Kidney tubule cell (primary cell): ENCODE results near the gene GALM.
"Not testable (repeated sequence)": the region's sequence is repeated elsewhere in the genome, so short reads cannot be mapped to it uniquely, and the experiment has no call there.

Experiments used
- DNase-seq: peaks from one replicate; pipeline ENCODE4 v3.0.0-alpha.2; 2018; ENCODE audit warnings: low spot score

Gene GALM

DNA sequence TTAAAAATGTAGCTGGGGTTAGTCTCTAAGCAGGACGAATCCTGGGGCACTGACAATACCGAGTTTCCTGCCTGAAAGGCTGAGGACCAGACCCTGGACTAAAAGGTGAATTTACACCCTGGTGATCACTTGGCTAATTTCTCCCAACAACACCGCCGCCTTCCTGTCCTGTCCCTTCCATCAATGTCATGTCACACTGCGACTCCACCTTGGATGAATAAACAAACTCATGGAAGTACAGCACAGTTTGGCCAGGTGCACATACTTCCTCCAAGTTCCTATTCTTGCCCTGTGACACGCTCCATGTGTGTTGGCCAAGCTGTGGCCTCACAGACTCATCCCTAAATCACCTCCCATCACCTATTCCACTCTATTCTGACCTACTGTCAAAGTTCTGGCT, 15.9 kb upstream of the GALM start:
- no peak for DNase-seq

DNA sequence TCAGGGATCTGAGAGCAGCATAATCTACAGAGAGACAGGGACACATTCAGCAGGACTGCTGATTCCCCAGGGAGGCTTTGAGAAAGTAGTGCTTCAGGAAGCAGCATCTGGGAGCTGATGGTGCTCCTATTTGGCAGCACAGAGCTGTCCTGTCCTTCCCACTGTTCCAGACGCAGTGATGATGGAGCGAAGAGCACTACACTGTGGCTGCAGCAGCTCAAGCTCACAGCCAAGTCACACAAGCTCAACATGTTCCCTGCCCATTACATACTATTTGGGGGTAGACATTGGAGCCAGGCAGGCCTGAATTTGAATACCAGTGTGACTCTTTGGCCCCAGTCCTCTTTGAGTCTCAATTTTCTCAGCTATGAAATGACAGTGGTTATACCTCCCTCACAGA, 15.2 kb upstream of the GALM start:
- DNase-seq: no peak

DNA sequence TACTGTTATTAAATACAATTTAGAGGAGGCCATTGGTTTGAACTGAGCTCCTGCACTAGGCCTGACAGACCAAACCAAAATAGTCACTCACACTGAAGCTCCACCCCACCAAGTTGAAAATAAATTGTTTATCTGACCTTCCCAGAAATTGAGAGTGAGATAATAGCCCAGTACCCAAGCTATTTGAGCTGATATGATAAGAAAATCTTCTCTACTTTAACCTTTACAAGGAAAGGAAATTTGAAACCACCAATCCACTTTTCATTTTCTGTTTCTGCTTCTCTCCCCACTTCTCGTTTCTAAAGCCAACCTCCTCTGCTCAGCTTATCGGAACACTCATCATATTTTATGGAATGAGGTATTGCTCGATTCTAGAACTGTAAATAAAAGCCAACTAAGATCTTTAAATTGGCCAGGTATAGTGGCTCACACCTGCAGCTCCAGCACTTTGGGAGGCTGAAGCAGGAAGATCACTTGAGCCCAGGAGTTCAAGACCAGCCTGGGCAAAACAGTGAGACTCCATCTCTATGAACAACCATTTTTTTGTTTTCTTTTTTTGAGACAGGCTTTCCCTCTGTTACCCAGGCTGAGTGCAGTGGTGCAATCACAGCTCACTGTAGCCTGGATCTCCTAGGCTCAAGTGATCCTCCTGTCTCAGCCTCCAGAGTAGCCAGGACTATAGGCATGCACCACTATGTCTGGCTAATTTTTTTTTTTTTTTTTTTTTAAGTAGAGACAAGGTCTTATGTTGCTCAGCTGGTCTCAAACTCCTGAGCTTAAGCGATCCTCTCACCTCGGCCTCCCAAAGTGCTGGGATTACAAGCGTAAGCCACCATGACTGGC, 13.3 kb upstream of the GALM start:
- DNase-seq: no peak

DNA sequence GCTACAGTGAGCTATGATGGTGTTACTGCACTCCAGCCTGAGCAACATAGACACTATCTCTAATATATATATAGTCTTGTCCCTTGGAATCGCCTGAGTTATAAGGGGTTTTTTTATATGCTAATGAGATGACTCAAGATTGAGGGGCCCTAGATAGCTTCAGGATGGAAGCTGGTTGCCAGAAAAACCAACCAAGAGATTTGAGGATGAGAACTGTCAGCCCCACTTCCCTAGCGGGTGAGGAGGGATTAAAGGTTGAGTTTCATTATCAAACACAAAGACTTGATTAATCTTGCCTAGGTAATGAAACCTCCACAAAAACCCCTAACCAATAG, 12.6 kb upstream of the GALM start:
- no peak for DNase-seq

DNA sequence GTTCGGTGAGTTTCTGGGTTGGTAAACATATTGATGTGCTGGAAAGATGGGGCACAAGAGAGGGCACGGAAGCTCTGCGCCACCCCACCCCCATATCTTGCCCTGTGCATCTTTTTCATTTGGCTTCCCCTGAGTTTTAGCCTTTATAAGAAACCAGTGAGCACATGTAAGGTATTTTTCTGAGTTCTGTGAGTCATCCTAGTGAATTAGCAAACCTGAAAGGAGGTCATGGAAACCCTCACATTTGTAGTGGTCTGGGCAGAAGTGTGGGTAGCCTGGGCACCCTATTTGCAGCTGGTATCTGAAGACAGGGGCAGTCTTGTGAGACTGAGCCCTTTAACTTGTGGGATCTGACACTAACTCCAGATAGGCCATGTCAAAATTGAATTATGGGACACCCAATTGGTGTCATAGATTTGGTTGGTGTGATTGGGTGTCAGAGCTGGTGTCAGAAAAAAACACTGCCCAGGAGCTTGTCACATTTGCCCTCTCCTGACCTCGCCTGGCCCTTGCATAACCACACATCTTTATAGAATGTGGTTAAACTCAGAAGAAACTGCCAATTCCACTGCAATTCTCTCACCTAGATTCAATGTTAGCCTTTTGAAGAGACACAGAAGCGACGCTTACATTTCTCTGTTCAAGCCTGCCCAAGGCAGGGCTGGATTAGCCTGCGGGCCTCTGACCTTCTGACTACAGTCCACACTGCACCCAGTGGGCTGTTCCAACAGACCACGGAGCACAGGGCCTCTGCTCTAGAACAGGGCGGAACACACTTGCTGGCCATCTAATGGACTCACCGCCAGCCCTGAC, 12.0 kb upstream of the GALM start:
- no peak for DNase-seq

DNA sequence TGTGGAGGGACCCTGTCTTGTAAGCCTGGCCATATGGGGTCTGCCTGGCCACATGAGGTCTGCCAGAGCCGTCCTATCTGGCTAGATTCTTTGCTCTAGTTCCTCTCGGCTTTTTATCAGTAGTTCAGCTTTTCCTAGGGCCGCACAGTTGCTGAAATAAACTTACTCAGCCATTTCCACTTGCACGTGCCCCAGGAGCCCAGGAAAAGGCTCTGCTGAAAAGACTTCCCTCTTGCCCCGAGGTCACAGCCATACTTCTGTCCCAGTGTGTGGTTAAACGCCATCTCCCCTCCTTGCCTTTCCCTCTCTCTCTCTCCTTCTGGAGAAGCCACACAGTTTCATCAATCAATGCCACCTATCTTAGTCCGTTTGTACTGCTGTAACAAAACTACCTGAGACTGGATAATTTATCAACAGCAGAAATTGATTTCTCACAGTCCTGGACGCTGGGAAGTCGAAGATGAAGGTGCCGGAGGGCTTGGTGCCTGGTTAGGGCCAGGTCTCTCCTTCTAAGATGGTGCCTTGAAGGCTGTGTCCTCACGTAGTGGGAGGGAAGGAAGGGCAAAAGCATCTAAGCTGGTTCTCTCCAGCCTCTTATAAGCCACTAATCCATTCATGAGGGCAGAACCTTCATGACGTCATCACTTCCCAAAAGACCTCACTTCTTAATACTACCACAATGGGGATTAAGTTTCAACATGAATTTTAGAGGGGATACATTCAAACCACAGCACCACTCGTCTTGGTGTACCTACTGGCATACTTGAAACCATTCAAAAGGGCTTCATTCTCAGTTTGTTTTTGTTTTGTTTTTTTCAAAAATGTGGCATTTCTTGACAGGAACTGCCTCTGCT, 11.2 kb upstream of the GALM start:
- DNase-seq: no peak

DNA sequence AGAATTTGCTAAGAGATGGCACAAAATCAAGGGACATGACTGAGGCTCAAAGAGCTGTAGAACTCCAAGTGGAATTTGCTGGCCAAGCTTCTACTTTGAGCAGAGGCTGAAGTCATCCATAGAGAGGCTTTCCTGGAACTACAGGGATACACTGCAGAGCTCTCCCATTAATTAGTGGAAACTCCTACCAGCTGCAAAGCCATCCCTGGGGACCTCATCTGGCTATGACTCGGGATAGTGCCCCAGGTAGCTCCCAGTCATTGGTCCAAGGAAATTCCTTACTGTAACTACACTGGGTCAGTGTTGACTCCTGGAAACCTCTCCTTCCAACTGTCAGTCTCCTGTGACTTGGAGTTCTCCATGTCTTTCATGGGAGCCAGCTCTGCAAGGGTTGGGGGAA, 10.5 kb upstream of the GALM start:
- DNase-seq: no peak

DNA sequence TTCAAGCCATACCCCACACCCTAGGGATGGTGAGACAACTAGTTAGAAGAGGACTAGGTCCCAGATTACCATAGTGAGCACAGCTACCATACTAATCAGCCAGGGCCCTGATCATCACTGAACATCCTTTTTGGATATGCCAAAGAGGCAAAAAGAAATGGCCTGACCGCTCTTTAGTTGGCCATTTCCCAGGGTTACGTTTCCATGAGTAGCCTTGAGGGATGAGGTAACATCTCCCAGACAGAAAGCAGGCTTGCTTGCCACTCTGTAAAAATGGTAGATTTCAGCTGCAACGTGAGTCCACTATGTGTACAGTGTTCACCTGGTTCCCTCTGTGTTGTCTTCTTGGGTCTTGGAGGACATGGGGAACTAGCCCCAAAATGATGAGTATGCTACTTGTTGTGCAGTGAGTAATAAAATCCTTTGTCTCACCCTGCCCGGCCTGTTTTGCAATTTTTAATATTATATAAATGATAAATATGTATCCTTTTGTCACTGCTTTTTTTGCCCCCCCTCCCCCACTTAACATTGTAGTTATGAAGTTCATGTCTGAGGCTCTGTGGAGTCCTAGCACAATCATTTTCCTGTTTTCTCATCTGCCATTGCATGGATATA, 8.9 kb upstream of the GALM start:
- no peak for DNase-seq

DNA sequence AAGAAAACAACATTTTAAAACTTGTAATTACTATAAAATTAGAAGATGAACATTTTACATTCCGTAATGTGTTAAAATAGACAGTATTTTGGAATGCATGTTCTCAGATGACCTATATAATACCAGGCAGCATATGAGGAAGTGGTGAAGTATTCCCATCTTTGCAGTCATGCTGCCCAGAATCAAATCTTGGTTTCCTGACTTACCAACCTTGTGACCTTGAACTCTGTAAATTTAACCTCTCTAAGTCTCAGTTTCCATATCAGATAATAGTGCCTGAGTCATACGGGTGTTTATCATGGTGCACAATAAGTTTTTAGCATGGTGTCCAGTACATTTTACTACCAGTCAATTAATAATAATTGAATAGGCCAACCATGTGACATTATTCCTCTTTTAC, 7.3 kb upstream of the GALM start:
- no peak for DNase-seq

DNA sequence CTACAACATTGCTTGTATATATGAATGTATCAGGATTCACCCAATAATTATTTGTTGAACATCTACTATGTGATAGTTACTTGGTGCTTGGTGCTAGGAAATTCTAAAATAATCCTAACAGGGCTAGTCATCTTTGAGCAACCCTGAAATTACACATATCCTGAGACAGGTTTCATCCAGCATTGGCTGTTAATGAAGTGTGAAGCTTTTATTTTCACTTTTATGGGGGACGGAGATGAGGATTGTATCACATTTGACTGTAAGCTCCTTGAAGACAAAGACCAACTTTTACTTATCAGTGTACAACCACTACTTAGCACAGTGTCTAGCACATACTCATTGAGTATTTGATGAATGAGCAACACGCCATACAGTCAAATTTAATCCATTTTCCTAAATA, 6.8 kb upstream of the GALM start:
- no peak for DNase-seq

DNA sequence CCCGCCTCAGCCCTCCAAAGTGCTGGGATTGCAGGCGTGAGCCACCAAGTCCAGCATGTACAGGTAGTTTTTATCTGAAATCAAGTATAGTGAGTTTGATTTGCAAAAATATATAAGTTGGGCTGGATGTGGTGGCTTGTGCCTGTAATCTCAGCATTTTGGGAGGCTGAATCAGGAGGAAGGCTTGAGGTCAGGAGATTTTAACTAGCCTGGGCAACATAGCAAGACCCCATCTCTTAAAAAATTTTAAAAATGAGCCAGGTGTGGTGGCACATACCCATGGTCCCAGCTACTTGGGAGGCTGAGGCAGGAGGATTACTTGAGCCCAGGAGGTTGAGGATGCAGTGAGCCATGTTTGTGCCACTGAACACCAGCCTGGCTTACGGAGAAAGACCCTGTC, 5.6 kb upstream of the GALM start:
- no peak for DNase-seq

DNA sequence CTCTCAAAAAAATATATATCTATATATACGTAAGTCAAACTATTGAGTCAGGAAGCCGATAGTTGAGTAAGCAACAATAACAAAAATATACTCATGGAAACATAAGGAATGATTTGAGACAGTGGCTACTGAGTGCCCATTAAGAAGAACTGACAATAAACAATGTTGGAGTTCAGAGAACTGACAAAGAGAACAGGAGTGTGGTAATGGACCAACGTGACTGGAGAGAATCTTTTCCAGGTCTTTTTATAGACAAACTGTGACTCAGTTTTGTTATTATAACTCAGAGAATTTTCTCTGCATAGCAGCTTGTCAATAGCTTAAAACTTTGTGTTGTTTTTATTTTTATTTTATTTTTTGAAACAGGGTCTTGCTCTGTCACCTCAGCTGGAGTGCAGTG, 4.6 kb upstream of the GALM start:
- no peak for DNase-seq

DNA sequence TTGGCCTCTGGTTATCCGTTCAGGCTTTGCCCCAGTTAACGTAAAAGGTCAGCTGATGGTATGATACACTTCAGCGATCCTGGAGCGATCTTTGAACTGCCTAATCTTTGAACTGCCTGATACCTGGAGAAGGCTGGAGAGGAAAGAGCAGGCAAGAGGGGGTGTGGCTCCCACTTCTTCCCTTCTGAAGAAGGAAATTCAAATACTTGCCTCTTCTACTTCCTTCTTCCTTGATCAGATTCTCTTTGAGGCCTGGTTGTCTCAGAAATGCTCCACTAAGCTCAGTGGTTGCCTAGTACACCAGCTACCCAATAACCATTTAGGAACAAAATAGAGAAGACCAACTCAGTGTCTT, 619 bp downstream of the GALM start:
- peak; percentile 53 for DNase-seq

DNA sequence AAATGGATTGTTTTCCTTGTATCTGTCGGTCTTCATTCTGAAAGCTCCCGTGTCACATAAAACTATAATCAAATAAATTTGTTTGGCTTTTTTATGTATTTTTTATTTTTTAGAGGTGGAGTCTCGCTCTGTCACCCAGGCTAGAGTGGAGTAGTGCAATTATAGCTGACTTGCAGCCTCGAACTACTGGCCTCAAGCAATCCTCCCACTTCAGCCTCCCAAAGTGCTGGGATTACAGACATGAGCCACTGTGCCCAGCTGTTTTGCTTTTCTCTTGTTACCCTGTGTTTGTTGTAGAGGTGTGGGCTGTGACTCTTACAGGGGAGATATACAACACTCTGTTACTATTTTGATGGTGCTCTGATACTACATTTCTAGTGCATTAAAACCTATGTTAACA, 2.2 kb downstream of the GALM start:
- DNase-seq: no peak

DNA sequence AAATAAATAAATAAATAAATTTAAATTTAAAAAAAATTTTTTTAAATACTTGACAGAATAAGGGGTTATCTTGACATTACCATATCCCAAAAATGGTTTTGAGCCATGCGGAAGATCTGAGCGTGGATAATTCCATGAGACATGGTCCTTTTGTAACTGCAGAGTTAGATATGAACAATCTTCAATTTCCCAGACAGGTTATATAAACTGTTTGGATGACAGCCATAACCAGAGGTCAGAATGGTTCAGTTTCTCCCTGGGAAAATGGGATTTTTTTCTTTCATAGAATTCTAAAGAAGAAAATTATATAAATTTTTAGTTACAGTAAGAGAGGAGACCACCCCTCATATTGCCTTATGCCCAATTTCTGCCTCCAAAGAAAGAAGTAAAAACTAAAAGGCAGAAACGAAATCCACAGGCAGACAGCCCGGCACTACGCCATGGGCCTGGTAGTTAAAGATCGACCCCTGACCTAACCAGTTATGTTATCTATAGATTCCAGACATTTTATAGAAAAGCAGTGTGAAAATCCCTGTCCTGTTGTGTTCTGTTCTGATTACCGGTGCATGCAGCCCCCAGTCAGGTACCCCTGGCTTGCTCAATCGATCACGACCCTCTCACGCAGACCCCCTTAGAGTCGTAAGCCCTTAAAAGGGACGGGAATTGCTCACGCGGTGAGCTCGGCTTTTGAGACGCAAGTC, 3.0 kb downstream of the GALM start:
- no peak for DNase-seq

DNA sequence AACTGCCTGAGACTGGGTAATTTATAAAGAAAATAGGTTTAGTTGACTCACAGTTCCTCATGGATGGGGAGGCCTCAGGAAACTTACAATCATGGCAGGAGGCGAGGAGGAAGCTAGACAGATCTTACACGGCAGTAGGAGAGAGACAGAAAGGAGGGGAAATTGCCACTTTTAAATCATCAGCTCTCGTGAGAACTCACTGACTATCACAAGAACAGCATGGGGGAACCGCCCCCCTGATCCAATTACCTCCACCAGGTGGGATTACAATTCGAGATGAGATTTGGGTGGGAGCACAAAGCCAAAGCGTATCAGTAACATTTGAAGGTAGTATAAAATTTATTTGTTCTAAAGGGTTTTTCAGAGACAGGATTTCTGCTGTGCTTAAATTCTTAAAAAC, 5.4 kb downstream of the GALM start:
- no peak for DNase-seq

DNA sequence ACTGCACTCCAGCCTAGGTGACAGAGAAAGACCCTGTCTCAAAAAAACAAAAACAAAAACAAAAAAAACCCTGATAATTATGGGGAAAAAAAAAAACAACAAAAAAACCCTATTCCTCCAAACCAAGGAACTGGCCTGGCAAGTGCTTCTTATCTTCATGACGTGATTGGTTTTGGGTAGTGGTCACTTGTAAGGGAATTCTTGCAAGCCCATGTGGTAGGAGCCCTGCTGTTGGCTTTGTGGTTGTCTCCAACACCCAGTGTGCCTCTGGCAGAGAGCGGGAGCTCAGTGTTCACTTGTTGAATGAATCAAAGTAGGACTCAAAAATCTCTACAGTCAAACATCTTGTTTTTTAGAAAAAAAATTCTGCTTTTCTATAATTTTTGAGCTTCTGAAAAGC, 6.0 kb downstream of the GALM start:
- DNase-seq: no peak

DNA sequence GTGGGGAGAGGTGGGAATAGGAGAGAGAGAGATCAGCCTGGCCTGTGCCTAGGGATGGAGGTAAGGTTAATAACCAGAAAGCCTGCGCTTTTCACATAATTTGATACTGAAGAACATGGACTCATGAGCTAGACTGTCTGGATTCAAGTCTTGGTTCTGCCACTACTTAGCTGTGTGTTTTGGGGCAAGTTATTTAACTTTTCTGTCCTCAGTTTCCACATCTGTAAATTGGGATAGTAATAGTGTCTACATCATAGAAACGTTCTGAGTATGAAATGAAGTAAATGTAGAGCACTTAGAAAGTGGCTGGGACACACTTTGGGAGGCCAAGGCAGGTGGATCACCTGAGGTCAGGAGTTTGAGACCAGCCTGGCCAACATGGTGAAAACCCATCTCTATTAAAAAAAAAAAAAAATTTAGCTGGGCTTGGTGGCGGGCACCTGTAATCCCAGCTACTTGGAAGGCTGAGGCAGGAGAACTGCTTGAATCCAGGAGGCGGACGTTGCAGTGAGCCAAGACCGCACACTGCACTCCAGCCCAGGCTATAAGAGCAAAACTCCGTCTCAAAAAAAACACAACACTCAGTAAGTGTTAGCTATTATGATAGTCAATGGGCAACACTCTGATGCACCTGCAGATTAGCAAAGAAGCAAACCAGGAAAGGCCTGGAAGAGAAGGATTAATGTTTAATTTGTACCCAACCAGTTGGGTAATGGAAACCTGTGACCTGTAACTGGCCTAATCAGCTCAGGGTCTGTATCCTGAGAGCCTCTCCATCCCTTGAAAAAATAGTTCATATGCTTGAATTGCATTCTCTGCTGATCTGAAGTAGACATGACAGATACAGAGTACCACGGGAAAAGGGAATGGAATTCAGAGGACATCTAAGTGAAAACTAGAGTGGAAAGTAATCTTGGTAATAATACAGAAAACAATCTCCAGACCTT, 6.8 kb downstream of the GALM start:
- DNase-seq: peak; percentile 23

DNA sequence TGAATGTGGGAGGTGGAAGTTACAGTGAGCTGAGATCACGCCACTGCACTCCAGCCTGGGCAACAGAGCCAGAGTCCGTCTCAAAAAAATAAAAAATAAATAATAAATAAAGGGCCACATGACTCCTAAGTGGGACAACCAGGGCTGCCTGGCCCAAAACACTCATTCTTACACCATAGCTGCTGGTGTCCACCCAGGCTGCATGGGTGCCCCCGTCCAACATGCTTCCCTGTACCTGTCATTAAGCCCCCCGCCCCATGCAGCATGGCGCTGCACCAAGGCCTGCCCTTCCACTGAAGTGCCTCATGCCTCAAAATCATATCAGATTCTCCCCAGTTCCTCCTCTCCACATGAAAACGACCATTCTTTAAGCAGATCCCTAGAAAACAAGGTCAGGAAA, 10.8 kb downstream of the GALM start:
- no peak for DNase-seq

DNA sequence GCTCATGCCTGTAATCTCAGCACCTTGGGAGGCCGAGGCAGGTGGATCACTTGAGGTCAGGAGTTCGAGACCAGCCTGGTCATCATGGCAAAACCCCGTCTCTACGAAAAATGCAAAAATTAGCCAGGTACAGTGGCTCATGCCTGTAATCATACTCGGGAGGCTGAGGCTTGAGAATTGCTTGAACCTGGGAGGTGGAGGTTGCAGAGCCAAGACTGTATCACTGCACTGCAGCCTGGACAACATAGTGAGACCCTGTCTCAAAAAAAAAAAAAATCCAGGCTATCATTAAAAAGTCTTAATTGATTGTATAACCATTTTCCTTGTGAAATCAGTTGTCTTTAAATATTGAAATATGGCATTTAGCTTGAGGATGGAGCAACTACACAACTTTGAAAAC, 15.0 kb downstream of the GALM start:
- DNase-seq: not testable (repeated sequence)
